Esophagus squamous epithelium (tissue), 5 donors: ENCODE results near the gene ADGRG3. TPM values are rescaled to one million over a fixed set of nuclear protein-coding genes. Genes with fewer than 3 reads are reported as not detected.
"Not testable (repeated sequence)": the region's sequence is repeated elsewhere in the genome, so short reads cannot be mapped to it uniquely, and the experiment has no call there.

Source experiments
- DNase-seq: peaks from one replicate; lab custom pipeline; 2025; lab: John Stamatoyannopoulos, UW
- H3K27ac ChIP-seq, 4 donors: fragments of 200-600 bp; sonication (generic); one replicate each; pipeline ENCODE4 v1.5.1; 2016 to 2019; ENCODE audit warnings: mild to moderate bottlenecking in 1 of 4
- H3K27me3 ChIP-seq, 4 donors: fragments of 200-600 bp; sonication (generic); 1 replicate in 3 of 4; 2 replicates in 1 of 4; pipeline versions ENCODE4 v1.5.1 to v1.6.0; 2017 to 2021; ENCODE audit warnings: antibody characterized with exemption in 1 of 4
- H3K36me3 ChIP-seq, 3 donors: fragments of 200-600 bp; sonication (generic); one replicate each; pipeline ENCODE4 v1.5.1; 2016 to 2019
- H3K4me1 ChIP-seq, 3 donors: fragments of 200-600 bp; sonication (generic); one replicate each; pipeline ENCODE4 v1.5.1; 2017 to 2019
- H3K4me3 ChIP-seq, 4 donors: fragments of 200-600 bp; sonication (generic); 1 replicate in 3 of 4; 2 replicates in 1 of 4; pipeline ENCODE4 v1.5.1; 2016 to 2019; ENCODE audit warnings: mild to moderate bottlenecking in 2 of 4, moderate library complexity in 1 of 4
- H3K9me3 ChIP-seq, 3 donors: fragments of 200-600 bp; sonication (generic); one replicate each; pipeline ENCODE4 v1.5.1; 2016 to 2019
- CTCF ChIP-seq, 6 experiments: fragments of 450-650 bp in 4 of 6; fragments of 200-600 bp in 2 of 6; sonication (generic) in 2 of 6; IDR thresholded peaks; one replicate each; pipeline ENCODE4 v1.5.1; 2016 to 2019; ENCODE audit warnings: antibody characterized with exemption in 6 of 6, mild to moderate bottlenecking in 4 of 6, moderate library complexity in 4 of 6
- POLR2A ChIP-seq, 4 donors: fragments of 450-650 bp; IDR thresholded peaks; one replicate each; pipeline ENCODE4 v1.6.1; 2017; ENCODE audit warnings: antibody characterized with exemption in 4 of 4, mild to moderate bottlenecking in 4 of 4, moderate library complexity in 3 of 4
- WGBS, 2 donors: methylation state at CpG; one replicate each; pipeline ENCODE4 v1.1.5; 2018; 5-methylcytosine and 5-hydroxymethylcytosine counted together
- intact Hi-C: fragments of 100-400 bp; cut with DNase I; formaldehyde crosslinking; loops from one replicate; pipeline ENCODE4 v1.15.0; 2022
- total RNA-seq, 4 donors: library from RNA; depleted of rRNA; stranded (reverse); fragments of >200 nt; gene quantifications; one replicate each; pipeline ENCODE4 v1.1.0, GENCODE V29; 2016
- donor health status: DM: yes; HTN: yes; CAD: no.

Gene ADGRG3
- total RNA-seq, 4 donors from 2014 or later: 1.5 to 3.9 (median 2.1) TPM; not detected in 1

- intact Hi-C loops: no loop called here
- TF ChIP-seq POLR2A (IDR thresholded peaks at IDR 0.05) (no peak), CTCF (IDR thresholded peaks at IDR 0.05) (no peak)
- peaks cover 0 to 10% (median 0%) of the 10 kb centered on the region in 4 donors for H3K27me3 ChIP-seq
- DNase-seq: no peak
- 17 to 90% methylated on average over 1 to 4 of the region's 11 CpGs for WGBS, 2 donors
- H3K4me1 ChIP-seq: no peaks in the 10 kb centered on the region
- no peak overlapping the region for H3K4me3 ChIP-seq
- no peaks in the 10 kb centered on the region for H3K36me3 ChIP-seq
- H3K9me3 ChIP-seq: no peaks in the 10 kb centered on the region
- H3K27ac ChIP-seq: no peak overlapping the region
These were observed 39.2 kb downstream of the ADGRG3 start for GRCh38 chr16:57707331-57707730.

GRCh38 chr16:57708168-57708567 lies 40.1 kb downstream of the ADGRG3 start:
- Histone ChIP-seq H3K9me3 (no peaks in the 10 kb centered on the region), H3K36me3 (no peaks in the 10 kb centered on the region), H3K27me3 (peaks cover 0 to 10% (median 0%) of the 10 kb centered on the region in 4 donors), H3K4me1 (no peaks in the 10 kb centered on the region), H3K27ac (no peak overlapping the region), H3K4me3 (no peak overlapping the region)
- 89 to 90% methylated on average over 3 of the region's 3 CpGs for WGBS, 2 donors
- no peak for DNase-seq
- intact Hi-C loops: no loop called here
- TF ChIP-seq POLR2A (IDR thresholded peaks at IDR 0.05) (no peak), CTCF (IDR thresholded peaks at IDR 0.05) (no peak)

GRCh38 chr16:57709663-57710062 lies 41.6 kb downstream of the ADGRG3 start:
- no peak overlapping the region for H3K4me3 ChIP-seq
- H3K4me1 ChIP-seq: no peaks in the 10 kb centered on the region
- TF ChIP-seq POLR2A (IDR thresholded peaks at IDR 0.05) (no peak), CTCF (IDR thresholded peaks at IDR 0.05) (no peak)
- peaks cover 0 to 14% (median 0%) of the 10 kb centered on the region in 4 donors for H3K27me3 ChIP-seq
- H3K36me3 ChIP-seq: no peaks in the 10 kb centered on the region
- H3K9me3 ChIP-seq: no peaks in the 10 kb centered on the region
- DNase-seq: no peak
- WGBS, 2 donors: 81 to 88% methylated on average over 3 of the region's 3 CpGs
- intact Hi-C loops: no loop called here
- H3K27ac ChIP-seq: no peak overlapping the region

- H3K36me3 ChIP-seq: no peaks in the 10 kb centered on the region
- H3K4me1 ChIP-seq: no peaks in the 10 kb centered on the region
- H3K27me3 ChIP-seq: peaks cover 0 to 29% (median 0%) of the 10 kb centered on the region in 4 donors
- intact Hi-C loops: no loop called here
- H3K27ac ChIP-seq: no peak overlapping the region
- DNase-seq: no peak
- no peak overlapping the region for H3K4me3 ChIP-seq
- WGBS, 2 donors: 72 to 89% methylated on average over 4 to 5 of the region's 5 CpGs
- no peaks in the 10 kb centered on the region for H3K9me3 ChIP-seq
- TF ChIP-seq CTCF (IDR thresholded peaks at IDR 0.05): no peak
These were observed 43.2 kb downstream of the ADGRG3 start for GRCh38 chr16:57711346-57711745.

GRCh38 chr16:57711993-57712392 lies 43.9 kb downstream of the ADGRG3 start:
- no peak for DNase-seq
- no peak overlapping the region for H3K4me3 ChIP-seq
- 88 to 97% methylated on average over 3 of the region's 3 CpGs for WGBS, 2 donors

GRCh38 chr16:57712569-57712968 lies 44.5 kb downstream of the ADGRG3 start:
- H3K27me3 ChIP-seq: peaks cover 0 to 26% (median 0%) of the 10 kb centered on the region in 4 donors
- 52 to 65% methylated on average over 6 of the region's 6 CpGs for WGBS, 2 donors
- DNase-seq, H3K4me1 ChIP-seq, H3K4me3 ChIP-seq, intact Hi-C loops, H3K9me3 ChIP-seq, H3K27ac ChIP-seq, H3K36me3 ChIP-seq: not testable (repeated sequence)

More at GRCh38 chr16:57711993-57712392, 43.9 kb downstream of the ADGRG3 start:
- intact Hi-C loops: no loop called here
- TF ChIP-seq POLR2A (IDR thresholded peaks at IDR 0.05) (no peak), CTCF (IDR thresholded peaks at IDR 0.05) (no peak)
- Histone ChIP-seq H3K4me1 (no peaks in the 10 kb centered on the region), H3K9me3 (no peaks in the 10 kb centered on the region), H3K27ac (no peak overlapping the region), H3K36me3 (no peaks in the 10 kb centered on the region), H3K27me3 (peaks cover 0 to 29% (median 0%) of the 10 kb centered on the region in 4 donors)
